Measurements from ENCODE around the gene OR9G4.

Gene OR9G4

DNA sequence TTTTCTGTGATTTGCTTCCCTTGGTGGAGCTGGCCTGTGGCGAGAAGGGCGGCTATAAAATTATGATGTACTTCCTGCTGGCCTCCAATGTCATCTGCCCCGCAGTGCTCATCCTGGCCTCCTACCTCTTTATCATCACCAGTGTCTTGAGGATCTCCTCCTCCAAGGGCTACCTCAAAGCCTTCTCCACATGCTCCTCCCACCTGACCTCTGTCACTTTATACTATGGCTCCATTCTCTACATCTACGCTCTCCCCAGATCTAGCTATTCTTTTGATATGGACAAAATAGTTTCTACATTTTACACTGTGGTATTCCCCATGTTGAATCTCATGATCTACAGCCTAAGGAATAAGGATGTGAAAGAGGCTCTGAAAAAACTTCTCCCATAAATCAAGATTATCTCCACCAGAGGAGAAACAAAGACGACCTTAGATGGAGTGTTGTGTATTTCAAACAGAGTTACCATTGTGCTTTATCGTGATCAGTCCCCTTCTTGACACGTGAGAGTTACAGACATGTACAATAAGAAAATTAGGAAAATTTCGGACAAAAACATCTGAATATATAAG, 47.5 kb downstream of the OR9G4 start:
- TF ChIP-seq FOXM1 (IDR thresholded peaks at IDR 0.05; ENCODE audit: borderline replicate concordance, low read depth) (no peak), CREB1 (IDR thresholded peaks at IDR 0.05; ENCODE audit: low read depth) (no peak), EP300 (IDR thresholded peaks at IDR 0.05; ENCODE audit: borderline replicate concordance) (no peak), NFIC (IDR thresholded peaks at IDR 0.05) (no peak), ZBTB7A (IDR thresholded peaks at IDR 0.05; ENCODE audit: low read depth) (no peak), CEBPB (IDR thresholded peaks at IDR 0.05) (no peak), TEAD4 (IDR thresholded peaks at IDR 0.05) (no peak), RAD21 (IDR thresholded peaks at IDR 0.05; ENCODE audit: low read depth) (no peak), TCF12 (IDR thresholded peaks at IDR 0.05; ENCODE audit: low read depth) (no peak), EGR1 (IDR thresholded peaks at IDR 0.05) (no peak), YY1 (IDR thresholded peaks at IDR 0.05; ENCODE audit: low read depth) (no peak), TAF1 (IDR thresholded peaks at IDR 0.05; ENCODE audit: low read depth) (no peak)
- TF ChIP-seq, protein P1, sequence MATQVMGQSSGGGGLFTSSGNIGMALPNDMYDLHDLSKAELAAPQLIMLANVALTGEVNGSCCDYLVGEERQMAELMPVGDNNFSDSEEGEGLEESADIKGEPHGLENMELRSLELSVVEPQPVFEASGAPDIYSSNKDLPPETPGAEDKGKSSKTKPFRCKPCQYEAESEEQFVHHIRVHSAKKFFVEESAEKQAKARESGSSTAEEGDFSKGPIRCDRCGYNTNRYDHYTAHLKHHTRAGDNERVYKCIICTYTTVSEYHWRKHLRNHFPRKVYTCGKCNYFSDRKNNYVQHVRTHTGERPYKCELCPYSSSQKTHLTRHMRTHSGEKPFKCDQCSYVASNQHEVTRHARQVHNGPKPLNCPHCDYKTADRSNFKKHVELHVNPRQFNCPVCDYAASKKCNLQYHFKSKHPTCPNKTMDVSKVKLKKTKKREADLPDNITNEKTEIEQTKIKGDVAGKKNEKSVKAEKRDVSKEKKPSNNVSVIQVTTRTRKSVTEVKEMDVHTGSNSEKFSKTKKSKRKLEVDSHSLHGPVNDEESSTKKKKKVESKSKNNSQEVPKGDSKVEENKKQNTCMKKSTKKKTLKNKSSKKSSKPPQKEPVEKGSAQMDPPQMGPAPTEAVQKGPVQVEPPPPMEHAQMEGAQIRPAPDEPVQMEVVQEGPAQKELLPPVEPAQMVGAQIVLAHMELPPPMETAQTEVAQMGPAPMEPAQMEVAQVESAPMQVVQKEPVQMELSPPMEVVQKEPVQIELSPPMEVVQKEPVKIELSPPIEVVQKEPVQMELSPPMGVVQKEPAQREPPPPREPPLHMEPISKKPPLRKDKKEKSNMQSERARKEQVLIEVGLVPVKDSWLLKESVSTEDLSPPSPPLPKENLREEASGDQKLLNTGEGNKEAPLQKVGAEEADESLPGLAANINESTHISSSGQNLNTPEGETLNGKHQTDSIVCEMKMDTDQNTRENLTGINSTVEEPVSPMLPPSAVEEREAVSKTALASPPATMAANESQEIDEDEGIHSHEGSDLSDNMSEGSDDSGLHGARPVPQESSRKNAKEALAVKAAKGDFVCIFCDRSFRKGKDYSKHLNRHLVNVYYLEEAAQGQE (IDR thresholded peaks at IDR 0.05; ENCODE audit: low read depth) = no peak
- TF ChIP-seq, protein P2, sequence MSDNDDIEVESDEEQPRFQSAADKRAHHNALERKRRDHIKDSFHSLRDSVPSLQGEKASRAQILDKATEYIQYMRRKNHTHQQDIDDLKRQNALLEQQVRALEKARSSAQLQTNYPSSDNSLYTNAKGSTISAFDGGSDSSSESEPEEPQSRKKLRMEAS (IDR thresholded peaks at IDR 0.05) = no peak
- TF ChIP-seq, protein P3, sequence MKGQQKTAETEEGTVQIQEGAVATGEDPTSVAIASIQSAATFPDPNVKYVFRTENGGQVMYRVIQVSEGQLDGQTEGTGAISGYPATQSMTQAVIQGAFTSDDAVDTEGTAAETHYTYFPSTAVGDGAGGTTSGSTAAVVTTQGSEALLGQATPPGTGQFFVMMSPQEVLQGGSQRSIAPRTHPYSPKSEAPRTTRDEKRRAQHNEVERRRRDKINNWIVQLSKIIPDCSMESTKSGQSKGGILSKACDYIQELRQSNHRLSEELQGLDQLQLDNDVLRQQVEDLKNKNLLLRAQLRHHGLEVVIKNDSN (IDR thresholded peaks at IDR 0.05) = no peak

DNA sequence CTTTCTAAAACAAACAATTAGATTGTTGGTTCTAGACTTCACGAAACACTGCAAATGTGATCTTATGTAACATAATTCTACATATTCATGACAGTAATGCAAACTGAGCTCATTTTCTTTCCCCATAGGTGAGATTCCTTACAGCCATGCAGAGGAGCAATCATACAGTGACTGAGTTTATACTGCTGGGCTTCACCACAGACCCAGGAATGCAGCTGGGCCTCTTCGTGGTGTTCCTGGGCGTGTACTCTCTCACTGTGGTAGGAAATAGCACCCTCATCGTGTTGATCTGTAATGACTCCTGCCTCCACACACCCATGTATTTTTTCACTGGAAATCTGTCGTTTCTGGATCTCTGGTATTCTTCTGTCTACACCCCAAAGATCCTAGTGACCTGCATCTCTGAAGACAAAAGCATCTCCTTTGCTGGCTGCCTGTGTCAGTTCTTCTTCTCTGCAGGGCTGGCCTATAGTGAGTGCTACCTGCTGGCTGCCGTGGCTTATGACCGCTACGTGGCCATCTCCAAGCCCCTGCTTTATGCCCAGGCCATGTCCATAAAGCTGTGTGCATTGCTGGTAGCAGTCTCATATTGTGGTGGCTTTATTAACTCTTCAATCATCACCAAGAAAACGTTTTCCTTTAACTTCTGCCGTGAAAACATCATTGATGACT, 48.1 kb downstream of the OR9G4 start:
- no peak for TF ChIP-seq TAF1 (IDR thresholded peaks at IDR 0.05; ENCODE audit: low read depth)
- no peak for TF ChIP-seq ZBTB7A (IDR thresholded peaks at IDR 0.05; ENCODE audit: low read depth)
- TF ChIP-seq FOXM1 (IDR thresholded peaks at IDR 0.05; ENCODE audit: borderline replicate concordance, low read depth) = no peak
- TF ChIP-seq TEAD4 (IDR thresholded peaks at IDR 0.05) = no peak
- TF ChIP-seq EP300 (IDR thresholded peaks at IDR 0.05; ENCODE audit: borderline replicate concordance) = no peak
- no peak for TF ChIP-seq TCF12 (IDR thresholded peaks at IDR 0.05; ENCODE audit: low read depth)
- no peak for TF ChIP-seq CEBPB (IDR thresholded peaks at IDR 0.05)
- TF ChIP-seq NFIC (IDR thresholded peaks at IDR 0.05) = no peak
- TF ChIP-seq, protein P3 (IDR thresholded peaks at IDR 0.05) = no peak
- no peak for TF ChIP-seq CREB1 (IDR thresholded peaks at IDR 0.05; ENCODE audit: low read depth)
- TF ChIP-seq RAD21 (IDR thresholded peaks at IDR 0.05; ENCODE audit: low read depth) = no peak
- TF ChIP-seq, protein P2 (IDR thresholded peaks at IDR 0.05) = no peak
- TF ChIP-seq EGR1 (IDR thresholded peaks at IDR 0.05) = no peak
- TF ChIP-seq, protein P1 (IDR thresholded peaks at IDR 0.05; ENCODE audit: low read depth) = no peak
- no peak for TF ChIP-seq YY1 (IDR thresholded peaks at IDR 0.05; ENCODE audit: low read depth)

DNA sequence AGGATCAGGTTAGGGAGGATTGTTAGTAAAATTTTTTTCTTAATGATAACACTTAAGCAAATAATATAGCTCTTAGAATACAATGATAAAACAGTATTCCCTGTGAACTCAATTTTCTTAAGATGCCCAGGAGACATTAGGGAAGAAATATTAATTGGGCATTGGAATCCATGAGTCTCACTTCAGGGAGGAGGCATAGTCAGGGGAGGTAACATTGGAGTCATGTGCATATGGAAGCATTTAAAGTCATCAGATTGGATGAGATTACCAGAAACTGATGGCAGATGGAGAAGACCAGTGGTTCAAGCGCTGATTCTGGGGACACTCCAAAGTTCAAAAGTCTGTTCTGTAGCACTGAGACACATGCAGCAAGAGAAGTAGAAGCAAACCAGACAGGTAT, 49.7 kb downstream of the OR9G4 start, which contains the start of gene OR9G1:
Gene OR9G1, plus strand, starts transcription at position 301 of the 400 bp plus-strand sequence. CDS start 1,293 bp downstream, outside the sequence.
- TF ChIP-seq, protein P2 (IDR thresholded peaks at IDR 0.05) = no peak
- TF ChIP-seq RAD21 (IDR thresholded peaks at IDR 0.05; ENCODE audit: low read depth) = no peak
- TF ChIP-seq FOXM1 (IDR thresholded peaks at IDR 0.05; ENCODE audit: borderline replicate concordance, low read depth) = no peak
- no peak for TF ChIP-seq EP300 (IDR thresholded peaks at IDR 0.05; ENCODE audit: borderline replicate concordance)
- TF ChIP-seq CREB1 (IDR thresholded peaks at IDR 0.05; ENCODE audit: low read depth) = no peak
- TF ChIP-seq, protein P3 (IDR thresholded peaks at IDR 0.05) = no peak
- TF ChIP-seq ZBTB7A (IDR thresholded peaks at IDR 0.05; ENCODE audit: low read depth) = no peak
- TF ChIP-seq, protein P1 (IDR thresholded peaks at IDR 0.05; ENCODE audit: low read depth) = no peak

Data from Ishikawa (cell line).